Lower lobe of right lung (tissue), 2 donors: ENCODE results near the gene ASL. TPM values are rescaled to one million over a fixed set of nuclear protein-coding genes. Genes with fewer than 3 reads are reported as not detected.
"Not testable (repeated sequence)": the region's sequence is repeated elsewhere in the genome, so short reads cannot be mapped to it uniquely, and the experiment has no call there.

Experiments used
- ATAC-seq, 2 donors: fragments of 200-7000 bp; cut with Tn5 transposase; one replicate each; pipeline ENCODE4 v1.9.1; 2020 to 2022; ENCODE audit warnings: mild to moderate bottlenecking in 2 of 2, moderate library complexity in 2 of 2
- DNase-seq: peaks from one replicate; pipeline ENCODE4 v3.0.0-alpha.2; 2020
- H3K27ac ChIP-seq: fragments of 200-600 bp; one replicate; pipeline ENCODE4 v1.8.0; 2022
- H3K27me3 ChIP-seq: fragments of 200-600 bp; one replicate; pipeline ENCODE4 v1.8.0; 2022; ENCODE audit warnings: low read depth
- H3K36me3 ChIP-seq: fragments of 200-600 bp; one replicate; pipeline ENCODE4 v1.8.0; 2022; ENCODE audit warnings: mild to moderate bottlenecking
- H3K4me1 ChIP-seq: fragments of 200-600 bp; one replicate; pipeline ENCODE4 v1.8.0; 2022
- H3K4me3 ChIP-seq: fragments of 200-600 bp; one replicate; pipeline ENCODE4 v1.8.0; 2022; ENCODE audit warnings: mild to moderate bottlenecking
- H3K9me3 ChIP-seq: fragments of 200-600 bp; one replicate; pipeline ENCODE4 v1.8.0; 2022
- CTCF ChIP-seq: fragments of 200-600 bp; IDR thresholded peaks from one replicate; pipeline ENCODE4 v1.8.0; 2022; ENCODE audit warnings: antibody characterized with exemption, mild to moderate bottlenecking
- intact Hi-C: fragments of 100-400 bp; cut with DNase I; formaldehyde crosslinking; loops from one replicate; pipeline ENCODE4 v1.11.0; 2022
- total RNA-seq: library from RNA; stranded (reverse); fragmentation: NEBNext Ultra II Directional; extraction: Animal tissue kit (Norgen Biotek cat#: 25700); gene quantifications from one replicate; pipeline ENCODE4 v1.2.1, GENCODE V29; 2021
- donor health status: DM: no; HTN: yes; CAD: no; lungs with severe emphysema.

The ASL gene
- total RNA-seq, 1 donor from 2014 or later, result 48.7 TPM

DNA sequence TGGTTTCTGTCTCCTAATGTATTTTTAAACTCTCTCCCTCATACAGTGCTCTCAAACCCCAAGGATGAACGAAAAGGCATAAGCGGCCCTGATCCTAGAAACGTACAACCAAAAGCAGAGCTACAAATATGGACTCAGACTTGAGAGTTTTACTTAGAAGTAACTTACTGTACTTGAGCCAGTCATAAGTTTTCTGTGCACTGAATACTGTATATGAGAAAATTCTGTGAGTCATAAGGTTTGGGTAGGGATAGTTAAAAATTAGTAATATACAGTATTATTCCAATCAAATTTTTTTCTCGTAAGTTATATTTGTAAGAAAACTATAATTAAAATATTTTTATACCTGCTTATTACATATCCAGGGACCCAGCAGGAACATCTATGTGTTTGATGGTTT is 5.9 kb upstream of the ASL start:
- Histone ChIP-seq H3K4me1 (no peaks in the 10 kb centered on the region), H3K27me3 (no peaks in the 10 kb centered on the region), H3K4me3 (no peak overlapping the region), H3K9me3 (no peaks in the 10 kb centered on the region), H3K36me3 (no peaks in the 10 kb centered on the region), H3K27ac (no peak overlapping the region)
- ATAC-seq (no peak), DNase-seq (no peak)
- no peak for TF ChIP-seq CTCF
- intact Hi-C loops, result no loop called here

DNA sequence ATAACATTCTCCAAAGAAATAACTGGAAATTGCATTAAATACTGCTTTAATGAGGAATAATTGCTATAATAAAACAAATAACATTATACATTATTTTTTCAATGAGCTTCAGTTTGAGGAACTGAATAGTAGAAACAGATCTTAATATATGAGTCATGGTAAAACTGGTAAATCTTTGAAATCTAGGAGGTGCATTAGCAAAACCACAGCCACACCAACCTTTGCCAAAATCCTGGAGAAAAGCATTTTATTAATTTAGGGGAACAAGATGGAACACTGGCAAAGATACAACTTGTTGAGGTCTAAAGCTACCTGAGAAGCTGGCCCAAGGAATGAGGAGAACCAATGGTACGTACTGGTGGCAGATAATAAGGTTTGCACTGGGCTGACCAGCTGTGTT is 5.4 kb upstream of the ASL start:
- Histone ChIP-seq H3K36me3 (no peaks in the 10 kb centered on the region), H3K4me1 (peaks cover 2% of the 10 kb centered on the region), H3K27me3 (no peaks in the 10 kb centered on the region), H3K27ac (no peak overlapping the region), H3K9me3 (no peaks in the 10 kb centered on the region), H3K4me3 (no peak overlapping the region)
- TF ChIP-seq CTCF, result no peak
- intact Hi-C loops, result no loop called here
- ATAC-seq, result no peak
- DNase-seq, result no peak

GRCh38 chr7:66072208-66072607 is 3.4 kb upstream of the ASL start:
- H3K27ac ChIP-seq, H3K9me3 ChIP-seq, DNase-seq, intact Hi-C loops, H3K27me3 ChIP-seq, ATAC-seq, H3K36me3 ChIP-seq, H3K4me3 ChIP-seq: not testable (repeated sequence)
- H3K4me1 ChIP-seq, result peaks cover 16% of the 10 kb centered on the region

DNA sequence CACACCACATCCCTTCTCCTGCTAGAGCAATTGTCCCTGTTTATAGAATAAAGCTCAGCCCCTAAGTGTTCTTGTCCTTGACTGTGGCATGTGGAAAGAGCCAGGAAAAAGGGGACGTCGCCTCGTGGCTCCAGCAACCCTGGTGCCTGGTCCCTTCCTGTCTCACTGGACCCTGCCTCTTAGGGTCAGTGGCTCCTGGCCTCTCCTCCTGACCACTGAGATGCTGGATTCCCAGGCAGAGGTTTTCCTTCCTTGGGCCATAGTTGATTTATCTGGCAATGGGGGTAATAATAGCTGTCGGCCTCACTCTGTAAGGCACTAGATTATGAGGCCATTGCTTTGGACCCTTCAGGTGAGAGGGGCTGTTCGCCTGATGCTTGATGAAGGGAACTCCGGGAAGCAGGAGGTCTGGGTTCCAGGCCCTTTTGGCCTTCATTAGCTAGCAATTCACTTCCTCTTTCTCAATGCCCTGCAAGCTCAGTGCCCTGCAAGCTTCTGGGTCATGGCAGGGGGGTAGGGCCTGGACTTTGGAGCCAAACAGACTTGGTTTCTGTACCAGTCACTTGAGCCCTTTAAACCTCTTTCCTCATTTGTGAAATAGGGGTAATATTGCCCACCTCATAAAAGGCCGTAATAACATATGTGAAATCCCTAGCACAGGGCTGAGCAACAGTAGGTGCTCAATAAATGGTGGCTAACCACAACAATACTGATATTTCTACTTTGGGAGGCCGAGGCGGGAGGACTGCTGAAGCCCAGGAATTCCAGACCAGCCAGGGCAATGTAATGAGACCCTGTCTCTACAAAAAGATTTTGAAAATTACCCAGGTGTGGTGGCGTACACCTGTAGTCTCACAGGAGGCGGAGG is 1.1 kb downstream of the ASL start:
- Histone ChIP-seq H3K9me3 (no peaks in the 10 kb centered on the region), H3K4me1 (peaks cover 19% of the 10 kb centered on the region), H3K27me3 (no peaks in the 10 kb centered on the region), H3K4me3 (peak overlapping the region; percentile 82), H3K36me3 (peaks cover 17% of the 10 kb centered on the region), H3K27ac (peak overlapping the region; percentile 81)
- no peak for TF ChIP-seq CTCF
- DNase-seq, result no peak
- intact Hi-C loops, result no loop called here
- ATAC-seq, result no peak

DNA sequence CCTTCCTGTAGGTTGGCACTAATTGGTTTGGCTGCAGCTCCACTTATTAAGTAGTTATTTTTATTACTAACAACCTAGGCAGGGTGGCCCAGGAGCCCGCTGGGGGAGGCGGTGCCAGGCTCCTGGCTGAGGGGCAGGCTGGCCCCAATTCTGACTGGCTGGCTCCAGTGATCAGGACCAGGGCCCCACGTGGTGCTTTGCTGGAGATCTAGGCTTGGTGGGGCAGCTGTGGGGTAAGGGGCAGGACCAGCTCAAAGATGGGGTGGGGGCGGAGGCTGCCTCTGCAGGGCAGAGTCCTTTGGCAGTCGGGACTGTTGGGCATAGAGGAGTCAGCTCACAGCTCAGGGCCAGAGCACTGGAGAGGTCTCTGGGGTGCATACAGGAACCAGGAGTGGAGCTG is 2.4 kb downstream of the ASL start:
- H3K27me3 ChIP-seq, result no peaks in the 10 kb centered on the region
- H3K9me3 ChIP-seq, result no peaks in the 10 kb centered on the region
- H3K4me1 ChIP-seq, result peaks cover 19% of the 10 kb centered on the region
- TF ChIP-seq CTCF, result no peak
- H3K4me3 ChIP-seq, result no peak overlapping the region
- DNase-seq, result no peak
- no peak for ATAC-seq
- H3K27ac ChIP-seq, result no peak overlapping the region
- intact Hi-C loops, result no loop called here
- peaks cover 31% of the 10 kb centered on the region for H3K36me3 ChIP-seq

DNA sequence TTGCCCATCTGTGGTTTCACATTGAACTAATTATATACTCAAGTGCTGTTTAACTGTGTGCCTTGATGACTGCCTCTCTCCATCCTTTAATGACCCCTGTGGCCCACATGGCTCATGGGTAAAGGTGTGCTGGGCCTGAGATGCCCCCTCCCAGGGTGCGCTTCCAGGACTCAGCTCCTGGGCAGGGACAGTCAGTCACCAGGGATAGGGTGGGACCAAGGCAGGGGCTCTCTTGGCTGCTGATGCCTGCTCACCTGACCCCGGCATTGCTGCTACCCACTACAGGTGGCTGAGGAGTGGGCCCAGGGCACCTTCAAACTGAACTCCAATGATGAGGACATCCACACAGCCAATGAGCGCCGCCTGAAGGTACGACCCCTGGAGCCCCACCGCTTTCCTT is 6.5 kb downstream of the ASL start:
- no peak overlapping the region for H3K27ac ChIP-seq
- intact Hi-C loops, result no loop called here
- no peaks in the 10 kb centered on the region for H3K9me3 ChIP-seq
- H3K4me1 ChIP-seq, result peaks cover 14% of the 10 kb centered on the region
- peaks cover 65% of the 10 kb centered on the region for H3K36me3 ChIP-seq
- ATAC-seq (no peak), DNase-seq (no peak)
- no peaks in the 10 kb centered on the region for H3K27me3 ChIP-seq
- no peak for TF ChIP-seq CTCF
- no peak overlapping the region for H3K4me3 ChIP-seq
